Transverse colon (tissue), 4 donors: ENCODE results near the gene ZGLP1.

Experiments
- CTCF ChIP-seq, 5 experiments: fragments of 200-600 bp in 3 of 5; fragments of 450-650 bp in 2 of 5; sonication (generic) in 3 of 5; IDR thresholded peaks; 1 replicate in 2 of 5; 2 replicates in 3 of 5; pipeline ENCODE4 v1.5.1; 2016 to 2017; ENCODE audit warnings: antibody characterized with exemption in 5 of 5, inconsistent platforms in 3 of 5, mild to moderate bottlenecking in 2 of 5, moderate library complexity in 1 of 5
- EP300 ChIP-seq: sonication (generic); formaldehyde crosslinking; IDR thresholded peaks from one replicate; pipeline ENCODE4 v1.6.1; 2017; ENCODE audit warnings: antibody characterized with exemption, low read depth
- POLR2A ChIP-seq: fragments of 450-650 bp; IDR thresholded peaks from one replicate; pipeline ENCODE4 v1.6.1; 2016; ENCODE audit warnings: antibody characterized with exemption, mild to moderate bottlenecking, moderate library complexity
- POLR2AphosphoS5 ChIP-seq, 3 donors: sonication (generic); formaldehyde crosslinking; IDR thresholded peaks; one replicate each; pipeline ENCODE4 v1.6.1; 2016; ENCODE audit warnings: antibody characterized with exemption in 3 of 3

GRCh38 chr19:10256551-10256950 lies 53.1 kb downstream of the ZGLP1 start:
- TF ChIP-seq CTCF (IDR thresholded peaks at IDR 0.05) (no peak), POLR2AphosphoS5 (IDR thresholded peaks at IDR 0.05) (no peak), POLR2A (no peak), EP300 (no peak)
